ENCODE measurements around the gene MAST3. TPM values are rescaled to one million over a fixed set of nuclear protein-coding genes. Genes with fewer than 3 reads are reported as not detected.
A peak's percentile ranks its signal among the peaks of the same experiment; 100 is the strongest.

Gene MAST3
- total and polyA plus RNA-seq, 4 donors: 4.3 to 10.6 (median 6.7) TPM

GRCh38 chr19:18150776-18151624 is 53.4 kb downstream of the MAST3 start:
- peak overlapping the region; percentile 93 for H3K27ac ChIP-seq (ENCODE audit: low read depth in 1 of 2, low read length in 2 of 2)
- WGBS: 91% methylated on average over 18 of the region's 18 CpGs
- TF ChIP-seq HNF4G (IDR thresholded peaks at IDR 0.05) (no peak), FOXA1 (IDR thresholded peaks at IDR 0.05) (no peak), JUND (IDR thresholded peaks at IDR 0.05) (no peak), FOXA2 (IDR thresholded peaks at IDR 0.05) (no peak), RXRA (IDR thresholded peaks at IDR 0.05) (no peak), HNF4A (conservative IDR thresholded peaks at IDR 0.05) (no peak), YY1 (IDR thresholded peaks at IDR 0.05) (no peak), NR2F2 (IDR thresholded peaks at IDR 0.05) (no peak), ZBTB33 (IDR thresholded peaks at IDR 0.05) (no peak)
- peak overlapping the region in 1 of 2 donors; percentile 44 for H3K9ac ChIP-seq (ENCODE audit: low read depth in 1 of 2, low read length in 2 of 2)
- no peaks in the 10 kb centered on the region for H3K27me3 ChIP-seq (ENCODE audit: control insufficient read depth in 4 of 4, insufficient read depth in 4 of 4, low read length in 3 of 4)
- H3K4me1 ChIP-seq (ENCODE audit: control insufficient read depth in 4 of 4, insufficient read depth in 4 of 4, low read length in 3 of 4): peaks cover 11 to 41% (median 28%) of the 10 kb centered on the region in 4 donors
- DNase-seq (ENCODE audit: low spot score): no peak
- peaks cover 5 to 14% (median 9%) of the 10 kb centered on the region in 4 donors for H3K36me3 ChIP-seq (ENCODE audit: control insufficient read depth in 4 of 4, insufficient read depth in 3 of 4, low read depth in 1 of 4, low read length in 3 of 4)
- no peaks in the 10 kb centered on the region for H3K9me3 ChIP-seq (ENCODE audit: control insufficient read depth in 4 of 4, low read length in 3 of 4)
- no peak overlapping the region for H3K4me3 ChIP-seq (ENCODE audit: low read depth in 1 of 3, low read length in 3 of 3)

GRCh38 chr19:18152442-18152816 is 54.9 kb downstream of the MAST3 start:
- peak; percentile 98 for DNase-seq (ENCODE audit: low spot score)
- Histone ChIP-seq H3K4me1 (ENCODE audit: control insufficient read depth in 4 of 4, insufficient read depth in 4 of 4, low read length in 3 of 4) (peaks cover 16 to 55% (median 39%) of the 10 kb centered on the region in 4 donors), H3K36me3 (ENCODE audit: control insufficient read depth in 4 of 4, insufficient read depth in 3 of 4, low read depth in 1 of 4, low read length in 3 of 4) (peaks cover 0 to 3% (median 2%) of the 10 kb centered on the region in 4 donors), H3K9ac (ENCODE audit: low read depth in 1 of 2, low read length in 2 of 2) (peak overlapping the region; percentile 85 to 92), H3K27me3 (ENCODE audit: control insufficient read depth in 4 of 4, insufficient read depth in 4 of 4, low read length in 3 of 4) (no peaks in the 10 kb centered on the region), H3K9me3 (ENCODE audit: control insufficient read depth in 4 of 4, low read length in 3 of 4) (no peaks in the 10 kb centered on the region), H3K27ac (ENCODE audit: low read depth in 1 of 2, low read length in 2 of 2) (peak overlapping the region; percentile 93), H3K4me3 (ENCODE audit: low read depth in 1 of 3, low read length in 3 of 3) (peak overlapping the region; percentile 62 to 68 (median 65))
- TF ChIP-seq FOXA1 (IDR thresholded peaks at IDR 0.05) (no peak), SP1 (IDR thresholded peaks at IDR 0.05) (peak; percentile 26), ATF3 (IDR thresholded peaks at IDR 0.05) (no peak), MAX (IDR thresholded peaks at IDR 0.05) (no peak), FOXA2 (IDR thresholded peaks at IDR 0.05) (no peak), YY1 (IDR thresholded peaks at IDR 0.05) (peak; percentile 78), EGR1 (IDR thresholded peaks at IDR 0.05; ENCODE audit: low read depth in 2 of 2) (no peak), CTCF (IDR thresholded peaks at IDR 0.05; ENCODE audit: low read depth, low read length, missing input control) (peak; percentile 55), HNF4A (conservative IDR thresholded peaks at IDR 0.05) (peak in 1 of 2 donors; percentile 30), JUND (IDR thresholded peaks at IDR 0.05) (peak in 1 of 2 donors; percentile 37), RXRA (IDR thresholded peaks at IDR 0.05) (no peak), ZBTB33 (IDR thresholded peaks at IDR 0.05) (no peak), GABPA (IDR thresholded peaks at IDR 0.05 in 1 of 2, conservative IDR thresholded peaks at IDR 0.05 in 1 of 2) (peak; percentile 46 to 72), REST (IDR thresholded peaks at IDR 0.05) (no peak), RAD21 (IDR thresholded peaks at IDR 0.05) (peak; percentile 60 to 61), HNF4G (IDR thresholded peaks at IDR 0.05) (no peak), NR2F2 (IDR thresholded peaks at IDR 0.05) (no peak), TAF1 (conservative IDR thresholded peaks at IDR 0.05) (no peak)
- under 1% methylated on average over 22 of the region's 22 CpGs for WGBS

Measured in liver (tissue), 9 donors.